KG1 (cell line): ENCODE results near the gene HTR2C.
"Not testable (repeated sequence)": the region's sequence is repeated elsewhere in the genome, so short reads cannot be mapped to it uniquely, and the experiment has no call there.

Experiments used
- DNase-seq: peaks from one replicate; lab custom pipeline; 2025; lab: John Stamatoyannopoulos, UW

Gene HTR2C

DNA sequence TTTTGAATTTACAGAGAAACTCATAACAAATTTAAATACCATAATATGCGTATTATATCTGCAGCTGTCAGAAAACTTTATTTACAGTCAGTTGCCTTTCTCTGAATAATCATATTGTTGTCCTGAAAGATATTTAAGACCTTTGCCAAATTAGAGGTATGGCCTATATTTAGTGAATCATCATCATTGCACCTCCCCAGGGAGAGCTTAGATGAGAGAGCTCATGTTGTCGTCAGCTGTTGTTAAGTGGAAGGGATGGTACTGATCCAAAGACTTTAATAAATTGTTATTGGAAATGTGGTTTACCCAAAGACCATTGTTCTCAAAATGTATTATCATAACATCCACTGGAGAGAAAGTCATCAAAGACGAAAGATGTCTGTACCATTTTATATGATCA, 128.6 kb downstream of the HTR2C start:
- DNase-seq = no peak

DNA sequence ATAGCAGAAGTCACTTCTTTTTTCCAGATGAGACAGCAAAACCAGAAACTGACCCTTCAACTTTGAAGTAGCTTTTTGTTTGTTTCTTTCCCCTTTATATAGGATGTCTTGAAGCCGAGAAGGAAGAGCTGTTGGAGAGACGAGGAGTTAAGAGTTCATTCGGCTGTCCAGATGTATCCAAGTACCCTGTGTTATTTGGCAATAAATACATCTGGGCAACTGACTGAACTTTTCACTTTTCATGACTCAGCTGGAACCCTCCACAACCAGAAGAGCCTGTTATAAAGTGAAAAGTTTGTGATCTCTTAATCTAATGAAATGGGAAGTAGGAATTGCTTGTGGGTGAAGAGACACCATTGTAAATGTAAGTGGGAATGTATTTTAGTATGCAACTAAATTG, 131.2 kb downstream of the HTR2C start:
- DNase-seq = no peak

DNA sequence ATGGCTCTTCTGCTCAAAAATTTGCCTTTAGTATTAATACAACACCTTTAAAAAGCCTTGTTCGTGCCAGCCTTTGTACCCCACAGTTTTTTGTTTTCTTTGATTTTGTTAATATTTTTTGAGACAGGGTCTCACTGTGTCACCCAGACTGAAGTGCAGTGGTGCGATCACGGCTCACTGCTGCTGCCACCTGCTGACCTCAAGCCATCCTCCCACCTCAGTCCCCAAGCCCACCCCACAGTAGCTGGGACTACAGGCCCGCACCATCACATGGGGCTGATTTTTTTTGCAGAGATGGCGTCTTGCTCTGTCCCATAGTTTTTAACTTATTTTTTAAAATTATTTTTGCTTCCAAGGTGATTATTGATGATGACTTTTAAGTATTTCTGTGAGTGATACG, 134.0 kb downstream of the HTR2C start:
- no peak for DNase-seq

DNA sequence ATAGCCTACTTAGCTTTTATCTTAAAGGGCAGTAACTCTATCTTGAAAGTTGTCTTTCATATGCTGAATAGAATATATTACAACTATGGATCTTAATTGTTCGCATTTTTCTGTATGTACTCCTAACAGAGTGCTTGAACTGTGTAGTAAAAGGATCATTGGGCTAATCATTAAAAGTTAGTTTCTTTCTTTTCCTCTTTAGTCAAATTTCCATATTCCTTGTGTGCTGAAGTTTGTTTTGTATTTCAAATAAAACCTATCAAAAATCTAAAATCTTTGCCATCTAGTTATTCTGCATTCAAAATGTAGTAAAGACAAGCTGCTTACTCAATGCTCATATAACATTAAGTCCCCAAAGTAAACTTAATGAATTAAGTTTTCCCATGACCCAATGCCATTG, 182.7 kb downstream of the HTR2C start:
- DNase-seq = no peak

DNA sequence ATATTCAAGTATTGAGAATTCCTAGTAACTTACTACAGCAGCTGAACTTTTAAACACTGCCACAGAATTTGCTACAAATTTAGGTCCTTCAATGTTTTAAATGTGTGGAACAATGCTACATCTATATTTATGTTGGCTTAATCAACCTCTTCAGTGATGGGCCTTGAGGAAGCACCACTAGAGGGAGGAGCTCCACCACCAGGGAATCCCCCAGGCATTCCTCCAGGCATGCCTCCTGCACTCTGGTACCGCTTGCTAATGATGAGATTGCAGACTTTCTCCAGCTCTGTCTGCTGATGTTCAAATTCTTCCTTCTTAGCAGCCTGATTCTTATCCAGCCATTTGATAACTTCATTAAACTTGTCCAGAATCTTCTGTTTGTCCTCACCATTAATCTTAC, 190.8 kb downstream of the HTR2C start:
- DNase-seq = no peak

DNA sequence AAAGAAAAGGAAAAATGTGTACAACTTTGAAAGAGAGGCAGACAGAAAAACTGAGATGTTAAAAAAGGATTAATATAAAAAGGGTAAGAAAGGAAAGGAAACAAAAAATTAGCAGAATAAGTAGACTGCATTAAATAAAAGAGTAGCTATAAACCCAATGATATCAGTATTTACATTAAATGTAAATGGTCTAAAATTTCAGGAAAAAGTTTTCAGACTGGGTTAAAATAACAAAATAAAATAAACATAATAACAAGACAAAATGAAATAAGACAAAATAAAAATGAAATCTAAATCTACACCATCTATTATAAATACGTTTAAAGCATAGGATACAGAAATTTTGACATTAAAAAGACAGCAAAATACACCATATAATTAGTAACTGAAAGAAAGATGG, 199.0 kb downstream of the HTR2C start:
- DNase-seq = no peak

DNA sequence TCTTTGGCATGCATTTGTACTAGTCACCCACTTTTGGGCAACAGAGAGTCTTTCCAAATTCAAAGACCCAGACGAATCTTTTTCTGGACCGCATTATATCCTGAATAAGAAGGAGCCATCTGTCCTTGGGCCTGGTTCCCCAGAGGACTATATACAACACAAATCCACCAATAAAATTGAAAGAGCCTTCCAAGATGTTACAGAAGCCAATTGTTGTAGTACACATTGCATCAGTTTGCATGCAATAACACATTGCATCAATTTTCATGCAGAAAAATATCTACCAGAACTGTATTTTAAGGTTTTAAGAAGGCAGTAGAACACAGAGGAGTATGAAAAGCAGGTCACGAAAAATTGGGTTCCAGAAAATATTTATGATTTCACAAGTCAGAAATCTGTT, 203.2 kb downstream of the HTR2C start:
- no peak for DNase-seq

DNA sequence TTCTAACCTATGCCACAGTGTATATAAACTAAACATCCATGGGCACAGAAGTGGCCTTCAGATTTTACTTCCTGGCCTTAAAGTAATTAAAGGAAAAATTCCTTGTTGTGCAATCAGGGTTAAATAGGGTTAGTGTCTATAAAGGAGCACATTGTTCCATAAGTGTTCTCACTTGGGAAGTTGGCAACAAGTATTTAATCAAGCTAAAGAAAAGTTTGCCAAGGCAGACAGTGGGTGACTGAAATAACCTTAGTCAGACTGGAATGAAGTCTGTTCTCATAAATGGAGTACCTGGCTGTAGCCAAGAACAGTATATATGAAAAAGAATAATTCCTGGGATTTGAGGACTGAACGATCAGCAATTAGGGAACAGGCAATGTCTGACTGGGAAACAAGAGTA, 213.6 kb downstream of the HTR2C start:
- no peak for DNase-seq

DNA sequence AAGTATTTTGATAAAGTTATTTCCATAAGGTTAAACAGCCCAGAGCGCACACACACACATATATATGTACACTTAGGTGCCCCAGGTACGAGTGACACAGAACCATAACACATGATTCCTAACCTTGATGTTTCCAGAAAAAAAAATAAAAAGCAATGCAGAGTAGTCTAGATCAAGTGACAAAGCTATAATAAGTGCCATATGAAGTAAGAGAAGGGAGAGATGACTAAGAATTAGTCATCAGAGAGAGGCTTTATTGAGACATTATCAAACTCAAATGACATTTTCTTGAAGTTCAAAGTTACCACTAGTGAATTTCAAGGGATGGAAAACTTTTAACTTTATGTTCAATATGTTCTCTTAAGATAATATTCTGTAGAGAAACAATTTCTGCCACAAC, 215.0 kb downstream of the HTR2C start:
- no peak for DNase-seq

DNA sequence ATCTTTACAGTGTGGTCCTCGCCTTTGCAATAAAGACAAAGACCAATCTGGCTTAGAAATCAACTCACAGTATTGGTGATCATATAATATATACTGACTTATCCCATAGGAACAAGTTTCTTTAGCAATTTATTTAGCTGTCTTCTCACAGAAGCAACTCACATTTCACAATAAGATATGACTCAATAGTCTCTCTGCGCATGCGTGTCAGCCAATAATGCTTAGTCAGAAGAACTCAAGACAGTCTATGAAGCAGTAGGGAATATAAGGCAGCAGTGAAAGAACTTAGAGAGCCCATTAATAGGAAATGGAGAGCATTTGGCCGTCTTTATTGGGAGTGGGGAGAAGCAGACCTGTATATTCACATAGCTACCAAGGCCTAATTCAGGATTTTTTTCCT, 216.8 kb downstream of the HTR2C start:
- no peak for DNase-seq

DNA sequence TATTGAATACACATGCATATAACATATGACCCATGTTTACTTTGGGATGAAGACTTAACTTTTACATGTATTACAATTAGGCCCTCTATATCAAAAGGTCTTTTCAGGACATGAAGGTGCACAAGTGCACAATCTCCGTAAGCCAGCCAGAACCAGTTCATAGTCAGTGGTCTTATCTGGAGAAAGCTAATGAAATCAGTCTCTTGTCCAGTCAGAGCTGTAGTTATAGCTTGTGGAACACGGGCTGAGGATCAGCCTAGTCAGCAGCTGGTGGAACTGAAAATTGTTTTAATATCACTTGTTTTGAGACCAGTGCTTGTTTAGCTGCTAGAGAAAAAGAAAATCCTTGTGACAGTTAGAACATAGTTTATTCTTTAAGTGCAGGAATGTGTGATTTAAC, 235.6 kb downstream of the HTR2C start:
- no peak for DNase-seq

DNA sequence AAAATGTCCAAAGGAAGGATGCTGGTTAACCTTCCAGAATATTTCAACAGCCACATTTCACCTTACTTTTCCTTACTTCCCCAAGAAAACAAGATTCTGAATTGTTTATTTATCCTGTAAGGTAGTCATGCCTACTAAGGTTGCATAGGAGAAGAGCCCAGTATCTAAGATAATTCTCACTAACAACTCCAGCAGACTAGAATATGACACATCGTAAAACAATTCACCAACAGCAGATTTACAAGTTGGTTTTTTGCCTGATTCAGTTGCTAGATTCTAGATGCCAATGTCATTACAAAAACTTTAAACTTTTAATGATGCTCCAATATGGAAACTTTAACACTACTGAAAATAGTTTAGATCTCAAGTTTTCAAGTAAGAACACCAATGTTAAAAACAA, 257.2 kb downstream of the HTR2C start:
- DNase-seq = no peak

DNA sequence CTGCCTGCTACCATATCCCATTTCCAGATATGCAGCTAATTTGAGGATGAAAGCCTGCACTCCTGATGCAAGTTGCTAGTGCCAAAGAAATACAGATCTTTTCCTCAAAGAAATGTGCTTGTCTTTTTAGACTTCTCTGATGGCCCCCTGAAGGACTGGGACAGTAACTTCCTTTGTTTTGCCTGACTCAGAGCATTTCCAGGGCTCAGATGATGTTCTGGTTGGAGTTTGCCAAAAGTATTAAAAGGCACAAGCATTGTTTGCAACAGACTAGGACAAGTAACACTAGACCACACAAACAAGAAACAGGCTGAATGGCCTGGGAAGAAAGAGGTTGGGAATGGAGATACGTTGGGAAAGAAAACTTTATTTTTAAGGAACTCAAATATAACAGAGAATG, 258.3 kb downstream of the HTR2C start:
- no peak for DNase-seq

DNA sequence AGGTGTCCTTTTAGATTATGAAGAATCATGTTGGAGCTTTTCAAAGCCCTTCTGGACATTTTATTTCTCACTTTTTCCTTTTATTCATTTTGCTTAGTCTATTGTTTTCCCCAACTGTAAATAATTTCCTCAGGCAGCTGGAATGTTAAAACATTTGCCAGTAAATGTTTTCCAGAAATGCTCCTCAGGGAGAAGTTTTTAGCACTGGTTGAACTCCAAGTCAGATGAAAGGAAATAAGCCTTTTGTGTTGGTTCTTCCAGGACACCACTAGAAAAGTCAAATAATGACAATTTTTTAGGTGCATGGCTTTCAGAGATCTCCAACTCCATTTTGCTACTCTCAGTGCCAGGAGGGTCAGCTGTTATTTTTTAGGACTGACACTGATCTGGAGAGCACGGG, 305.6 kb downstream of the HTR2C start:
- DNase-seq = no peak

DNA sequence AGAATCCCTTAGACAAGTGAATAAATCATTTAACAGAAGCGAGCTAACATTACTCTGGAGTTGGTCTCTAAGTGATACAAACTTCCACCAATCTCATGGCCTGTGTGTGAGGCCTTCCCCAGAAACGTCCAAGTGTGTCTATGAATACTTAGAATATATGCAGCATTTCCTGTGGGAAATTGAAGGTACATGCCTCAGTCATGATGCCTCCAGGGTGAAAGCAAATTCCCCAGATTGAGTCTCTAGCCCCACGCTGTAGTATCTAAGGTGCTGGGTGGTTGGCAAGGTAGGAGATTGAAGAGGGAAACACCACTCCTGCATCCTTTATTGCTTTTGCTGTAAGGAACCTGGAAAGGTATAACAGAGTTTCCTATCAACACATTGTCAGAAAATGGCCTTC, 319.7 kb downstream of the HTR2C start:
- DNase-seq = no peak

DNA sequence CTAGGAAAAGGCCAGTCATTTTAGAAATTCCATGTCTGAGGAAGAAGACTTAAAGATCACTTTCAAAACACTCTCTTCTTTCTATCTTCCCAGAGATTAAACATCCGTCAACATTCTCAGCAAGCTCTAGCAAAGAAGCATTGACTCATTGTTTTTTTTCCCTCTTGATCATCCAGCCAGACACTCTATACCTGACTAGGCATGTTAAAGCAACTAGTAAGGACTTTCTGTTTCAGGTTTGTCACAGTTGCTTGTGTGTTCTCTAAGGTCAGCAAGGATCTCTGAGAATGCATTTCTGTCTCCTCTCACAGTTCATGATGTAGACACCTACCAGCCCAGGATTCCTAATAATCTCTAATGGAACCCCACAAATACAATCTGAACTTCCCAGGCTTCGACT, 321.4 kb downstream of the HTR2C start:
- no peak for DNase-seq

DNA sequence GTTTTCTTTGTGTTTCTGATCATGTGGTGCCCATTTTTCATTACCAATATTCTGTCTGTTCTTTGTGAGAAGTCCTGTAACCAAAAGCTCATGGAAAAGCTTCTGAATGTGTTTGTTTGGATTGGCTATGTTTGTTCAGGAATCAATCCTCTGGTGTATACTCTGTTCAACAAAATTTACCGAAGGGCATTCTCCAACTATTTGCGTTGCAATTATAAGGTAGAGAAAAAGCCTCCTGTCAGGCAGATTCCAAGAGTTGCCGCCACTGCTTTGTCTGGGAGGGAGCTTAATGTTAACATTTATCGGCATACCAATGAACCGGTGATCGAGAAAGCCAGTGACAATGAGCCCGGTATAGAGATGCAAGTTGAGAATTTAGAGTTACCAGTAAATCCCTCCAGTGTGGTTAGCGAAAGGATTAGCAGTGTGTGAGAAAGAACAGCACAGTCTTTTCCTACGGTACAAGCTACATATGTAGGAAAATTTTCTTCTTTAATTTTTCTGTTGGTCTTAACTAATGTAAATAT, 323.2 kb downstream of the HTR2C start:
- no peak for DNase-seq

DNA sequence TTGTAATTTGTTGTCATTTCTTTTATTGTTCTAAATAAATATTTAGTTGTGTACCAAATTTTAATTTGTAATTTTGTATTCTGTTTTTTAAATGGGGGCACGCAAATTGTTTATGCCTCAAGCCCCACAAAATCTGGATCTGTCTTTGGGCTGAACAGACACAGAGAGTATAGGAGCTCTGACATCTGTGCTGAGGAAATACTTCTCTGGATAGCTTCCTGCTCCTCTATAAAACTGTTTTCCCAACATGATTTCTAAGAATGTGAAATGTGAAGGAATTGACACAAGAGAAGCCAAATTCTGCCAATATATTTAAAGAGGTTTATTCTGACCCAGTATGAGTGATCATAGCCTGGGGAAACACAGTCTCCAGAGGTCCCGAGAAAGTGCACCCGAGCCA, 340.5 kb downstream of the HTR2C start:
- no peak for DNase-seq

DNA sequence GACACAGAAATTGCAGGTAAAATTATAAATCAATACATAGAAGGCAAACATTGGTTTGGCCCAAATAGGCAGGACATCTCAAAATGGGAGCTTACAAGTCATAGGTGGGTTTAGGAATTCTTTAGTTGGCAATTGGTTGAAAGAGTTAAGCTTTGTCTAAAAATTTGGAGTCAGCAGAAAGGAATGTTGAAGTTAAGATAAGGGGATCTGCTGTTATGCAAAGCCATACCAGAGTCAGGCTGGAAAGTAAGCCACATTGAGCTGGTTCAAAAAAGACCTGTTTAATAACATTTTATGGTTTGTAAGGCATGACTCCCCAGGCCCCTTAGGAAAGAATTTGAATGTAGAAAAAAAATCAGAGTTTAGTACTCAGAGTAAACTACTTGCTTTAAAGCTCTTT, 341.0 kb downstream of the HTR2C start:
- no peak for DNase-seq

DNA sequence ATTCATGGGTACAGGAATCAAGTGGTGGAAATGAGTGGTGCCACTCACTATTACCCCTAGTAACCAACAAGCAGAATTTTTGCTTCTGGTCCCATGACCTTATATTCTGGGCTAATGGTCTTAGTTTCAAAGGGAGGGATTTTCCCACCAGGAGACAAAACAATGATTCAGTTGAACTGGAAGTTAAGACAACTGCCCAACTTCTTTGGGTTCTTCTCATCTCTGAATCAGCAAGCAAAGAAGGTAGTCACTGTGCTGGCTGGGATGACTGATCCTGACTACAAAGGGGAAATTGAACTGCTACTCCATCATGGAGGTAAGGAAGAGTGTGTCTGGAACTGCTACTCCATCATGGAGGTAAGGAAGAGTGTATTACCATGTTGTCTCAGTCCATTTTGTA, 346.3 kb downstream of the HTR2C start:
- DNase-seq = no peak

DNA sequence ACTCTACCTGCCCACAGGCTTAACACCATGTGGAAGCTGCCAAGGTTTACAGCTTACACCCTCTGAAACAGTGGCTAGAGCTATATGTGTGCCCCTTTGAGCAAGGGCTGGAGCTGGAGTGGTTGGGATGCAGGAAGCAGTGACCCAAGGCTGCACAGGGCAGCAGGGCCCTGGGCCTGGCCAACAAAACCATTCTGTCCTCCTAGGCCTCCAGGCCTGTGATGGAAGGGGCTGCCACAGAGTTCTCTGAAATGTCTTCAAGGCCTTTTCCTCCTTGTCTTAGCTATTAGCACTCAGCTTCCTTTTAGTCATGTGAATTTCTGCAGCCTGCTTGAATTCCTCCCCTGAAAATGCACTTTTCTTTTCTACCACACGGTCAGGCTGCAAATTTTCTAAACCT, 348.7 kb downstream of the HTR2C start:
- DNase-seq = no peak

DNA sequence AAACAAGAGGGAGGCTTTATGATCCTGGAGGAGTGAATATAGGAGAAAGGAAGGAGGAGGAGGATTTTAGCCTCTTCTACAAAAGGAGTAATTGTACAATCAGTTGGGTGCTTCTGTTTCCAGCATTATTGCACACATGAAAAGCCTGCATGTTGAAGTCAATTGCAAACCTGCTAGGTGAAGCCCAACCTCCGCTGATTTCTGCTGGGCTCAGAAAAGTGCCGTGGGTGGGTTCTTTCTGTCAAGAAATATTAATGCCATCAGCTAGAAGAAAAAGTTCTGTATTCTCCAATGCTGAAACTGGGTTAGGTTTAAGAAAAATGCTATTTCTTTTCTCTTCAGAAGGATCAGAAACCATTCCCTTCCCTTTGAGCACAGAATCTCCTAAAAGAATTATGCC, 349.4 kb downstream of the HTR2C start:
- DNase-seq = not testable (repeated sequence)

DNA sequence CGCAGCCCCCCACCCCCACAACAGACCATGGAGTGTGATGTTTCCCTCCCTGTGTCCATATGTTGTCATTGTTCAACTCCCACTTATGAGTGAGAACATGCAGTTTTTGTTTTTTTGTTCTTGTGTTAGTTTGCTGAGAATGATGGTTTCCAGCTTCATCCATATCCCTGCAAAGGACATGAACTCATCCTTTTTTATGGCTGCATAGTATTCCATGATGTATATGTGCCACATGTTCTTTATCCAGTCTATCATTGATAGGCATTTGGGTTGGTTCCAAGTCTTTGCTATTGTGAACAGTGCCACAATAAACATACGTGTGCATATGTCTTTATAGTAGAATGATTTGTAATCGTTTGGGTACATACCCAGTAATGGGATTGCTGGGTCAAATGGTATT, 353.2 kb downstream of the HTR2C start:
- DNase-seq = not testable (repeated sequence)

DNA sequence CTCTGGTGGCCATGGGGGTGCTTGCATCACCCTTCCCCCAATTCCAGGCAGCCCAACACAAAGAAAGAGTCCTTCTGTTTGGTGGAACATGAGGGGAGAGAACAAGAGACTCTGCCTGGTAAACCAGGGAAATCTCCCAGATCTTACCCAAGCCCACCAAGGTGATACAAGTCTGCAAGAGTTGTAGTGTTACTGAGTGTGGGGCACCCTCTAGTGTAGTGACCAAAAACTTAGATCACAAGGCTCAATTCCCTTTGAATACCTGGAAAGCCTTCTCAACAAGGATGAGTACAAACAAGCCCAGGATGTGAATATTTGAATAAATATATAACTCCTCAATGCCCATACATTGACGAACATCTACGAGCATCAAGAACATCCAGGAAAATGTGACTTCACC, 368.8 kb downstream of the HTR2C start:
- no peak for DNase-seq
